ENCODE data around the gene LRP11. TPM values are rescaled to one million over a fixed set of nuclear protein-coding genes. Genes with fewer than 3 reads are reported as not detected.
"Not testable (repeated sequence)": the region's sequence is repeated elsewhere in the genome, so short reads cannot be mapped to it uniquely, and the experiment has no call there.

The LRP11 gene
- total RNA-seq, 5 donors from 2014 or later (not counting 1 experiment from before 2014, with no cell fraction given) = 2.1 to 4.3 (median 2.7) TPM; not detected in 1

GRCh38 chr6:149908480-149908879, 44.3 kb upstream of the LRP11 start:
- H3K4me3 ChIP-seq (ENCODE audit: control insufficient read depth in 1 of 2, extremely low read depth in 1 of 2, low read length in 1 of 2); H3K4me1 ChIP-seq (ENCODE audit: control insufficient read depth in 1 of 2, extremely low read depth in 1 of 2, insufficient read depth in 2 of 2, low read length in 2 of 2); H3K27ac Mint-ChIP-seq; H3K36me3 Mint-ChIP-seq; H3K4me1 Mint-ChIP-seq; DNase-seq; ATAC-seq (replicated peaks in 1 of 4); H3K27ac ChIP-seq (ENCODE audit: low read length); H3K9me3 ChIP-seq; H3K36me3 ChIP-seq (ENCODE audit: control insufficient read depth in 2 of 2, extremely low read depth in 1 of 2, insufficient read depth in 1 of 2, low read length in 1 of 2); CTCF ChIA-PET; H3K4me3 Mint-ChIP-seq: not testable (repeated sequence)
- 76% methylated on average over 3 of the region's 4 CpGs for WGBS (ENCODE audit: insufficient coverage)
- Mint-ChIP-seq H3K9me3 (peaks cover 4 to 10% (median 9%) of the 10 kb centered on the region in 3 donors), H3K27me3 (peaks cover 8 to 16% of the 10 kb centered on the region in 2 donors)
- POLR2A ChIA-PET = interaction anchor here in 1 of 2 donors (0.6 kb wide), 1 partner anchor 36 kb away, joined by 5 read pairs; no protein-coding TSS in a partner anchor
- peaks cover 0 to 46% of the 10 kb centered on the region in 2 experiments for H3K27me3 ChIP-seq (replicated peaks in 1 of 2; ENCODE audit: control insufficient read depth in 2 of 2, extremely low read depth in 1 of 2, insufficient read depth in 2 of 2, low read length in 1 of 2)

GRCh38 chr6:149907317-149907716, 43.2 kb upstream of the LRP11 start:
- Mint-ChIP-seq H3K36me3 (peaks cover 4% of the 10 kb centered on the region), H3K4me1 (no peaks in the 10 kb centered on the region), H3K27ac (no peak overlapping the region), H3K4me3 (no peak overlapping the region), H3K27me3 (peaks cover 14 to 19% of the 10 kb centered on the region in 2 donors), H3K9me3 (peaks cover 4 to 10% (median 9%) of the 10 kb centered on the region in 3 donors)
- H3K27me3 ChIP-seq (replicated peaks in 1 of 2; ENCODE audit: control insufficient read depth in 2 of 2, extremely low read depth in 1 of 2, insufficient read depth in 2 of 2, low read length in 1 of 2) = peaks cover 0 to 42% of the 10 kb centered on the region in 2 experiments
- CTCF ChIA-PET = no interaction called here
- no peak for DNase-seq
- ATAC-seq (replicated peaks in 1 of 4) = no peak
- H3K36me3 ChIP-seq (ENCODE audit: control insufficient read depth in 2 of 2, extremely low read depth in 1 of 2, insufficient read depth in 1 of 2, low read length in 1 of 2) = no peaks in the 10 kb centered on the region
- WGBS (ENCODE audit: insufficient coverage) = no CpG with 5 or more reads among the region's 2 CpGs
- H3K4me3 ChIP-seq (ENCODE audit: control insufficient read depth in 1 of 2, extremely low read depth in 1 of 2, low read length in 1 of 2) = no peak overlapping the region
- POLR2A ChIA-PET = no interaction called here
- no peaks in the 10 kb centered on the region for H3K9me3 ChIP-seq
- no peak overlapping the region for H3K27ac ChIP-seq (ENCODE audit: low read length)
- H3K4me1 ChIP-seq (ENCODE audit: control insufficient read depth in 1 of 2, extremely low read depth in 1 of 2, insufficient read depth in 2 of 2, low read length in 2 of 2) = no peaks in the 10 kb centered on the region

GRCh38 chr6:149906405-149906804, 42.2 kb upstream of the LRP11 start:
- H3K4me3 Mint-ChIP-seq = no peak overlapping the region
- CTCF ChIA-PET = no interaction called here
- no peaks in the 10 kb centered on the region for H3K4me1 ChIP-seq (ENCODE audit: control insufficient read depth in 1 of 2, extremely low read depth in 1 of 2, insufficient read depth in 2 of 2, low read length in 2 of 2)
- no peaks in the 10 kb centered on the region for H3K9me3 ChIP-seq
- DNase-seq (no peak), ATAC-seq (replicated peaks in 1 of 4) (no peak)
- no peak overlapping the region for H3K4me3 ChIP-seq (ENCODE audit: control insufficient read depth in 1 of 2, extremely low read depth in 1 of 2, low read length in 1 of 2)
- peaks cover 4% of the 10 kb centered on the region for H3K36me3 Mint-ChIP-seq
- H3K27ac ChIP-seq (ENCODE audit: low read length) = no peak overlapping the region
- peaks cover 4 to 10% (median 9%) of the 10 kb centered on the region in 3 donors for H3K9me3 Mint-ChIP-seq
- no peak overlapping the region for H3K27ac Mint-ChIP-seq
- no peaks in the 10 kb centered on the region for H3K36me3 ChIP-seq (ENCODE audit: control insufficient read depth in 2 of 2, extremely low read depth in 1 of 2, insufficient read depth in 1 of 2, low read length in 1 of 2)
- H3K27me3 ChIP-seq (replicated peaks in 1 of 2; ENCODE audit: control insufficient read depth in 2 of 2, extremely low read depth in 1 of 2, insufficient read depth in 2 of 2, low read length in 1 of 2) = peaks cover 0 to 39% of the 10 kb centered on the region in 2 experiments
- POLR2A ChIA-PET = interaction anchor here (0.5 kb wide), 3 partner anchors 185 to 895 kb away, joined by 4 to 6 read pairs (median 6); no protein-coding TSS in a partner anchor
- H3K27me3 Mint-ChIP-seq = peaks cover 14 to 19% of the 10 kb centered on the region in 2 donors
- 100% methylated on average over 3 of the region's 4 CpGs for WGBS (ENCODE audit: insufficient coverage)
- H3K4me1 Mint-ChIP-seq = no peaks in the 10 kb centered on the region

- peaks cover 0 to 42% of the 10 kb centered on the region in 2 experiments for H3K27me3 ChIP-seq (replicated peaks in 1 of 2; ENCODE audit: control insufficient read depth in 2 of 2, extremely low read depth in 1 of 2, insufficient read depth in 2 of 2, low read length in 1 of 2)
- H3K36me3 ChIP-seq (ENCODE audit: control insufficient read depth in 2 of 2, extremely low read depth in 1 of 2, insufficient read depth in 1 of 2, low read length in 1 of 2) = no peaks in the 10 kb centered on the region
- ChIA-PET POLR2A (interaction anchor here (0.5 kb wide), 3 partner anchors 185 to 895 kb away, joined by 4 to 6 read pairs (median 6); no protein-coding TSS in a partner anchor), CTCF (interaction anchor here in 1 of 2 donors (1.0 kb wide), 1 partner anchor 49 kb away, joined by 3 read pairs; no protein-coding TSS in a partner anchor)
- H3K9me3 ChIP-seq = no peaks in the 10 kb centered on the region
- DNase-seq (no peak), ATAC-seq (replicated peaks in 1 of 4) (no peak)
- H3K4me3 ChIP-seq (ENCODE audit: control insufficient read depth in 1 of 2, extremely low read depth in 1 of 2, low read length in 1 of 2) = no peak overlapping the region
- no peaks in the 10 kb centered on the region for H3K4me1 ChIP-seq (ENCODE audit: control insufficient read depth in 1 of 2, extremely low read depth in 1 of 2, insufficient read depth in 2 of 2, low read length in 2 of 2)
- 76% methylated on average over 5 of the region's 6 CpGs for WGBS (ENCODE audit: insufficient coverage)
- peaks cover 4 to 10% (median 9%) of the 10 kb centered on the region in 3 donors for H3K9me3 Mint-ChIP-seq
- H3K27me3 Mint-ChIP-seq = peaks cover 14 to 19% of the 10 kb centered on the region in 2 donors
- no peak overlapping the region for H3K4me3 Mint-ChIP-seq
- no peak overlapping the region for H3K27ac ChIP-seq (ENCODE audit: low read length)
- peaks cover 4% of the 10 kb centered on the region for H3K36me3 Mint-ChIP-seq
- H3K27ac Mint-ChIP-seq = no peak overlapping the region
- H3K4me1 Mint-ChIP-seq = no peaks in the 10 kb centered on the region
These were observed 41.8 kb upstream of the LRP11 start for GRCh38 chr6:149905911-149906371.

GRCh38 chr6:149905371-149905910, 41.3 kb upstream of the LRP11 start:
- Mint-ChIP-seq H3K4me1 (no peaks in the 10 kb centered on the region), H3K9me3 (peaks cover 4 to 10% (median 9%) of the 10 kb centered on the region in 3 donors), H3K36me3 (peaks cover 4% of the 10 kb centered on the region), H3K4me3 (no peak overlapping the region), H3K27me3 (peaks cover 9 to 16% of the 10 kb centered on the region in 2 donors), H3K27ac (no peak overlapping the region)
- CTCF ChIA-PET = interaction anchor here in 1 of 2 donors (1.0 kb wide), 1 partner anchor 49 kb away, joined by 3 read pairs; no protein-coding TSS in a partner anchor
- POLR2A ChIA-PET = no interaction called here
- no peak overlapping the region for H3K4me3 ChIP-seq (ENCODE audit: control insufficient read depth in 1 of 2, extremely low read depth in 1 of 2, low read length in 1 of 2)
- peaks cover 0 to 41% of the 10 kb centered on the region in 2 experiments for H3K27me3 ChIP-seq (replicated peaks in 1 of 2; ENCODE audit: control insufficient read depth in 2 of 2, extremely low read depth in 1 of 2, insufficient read depth in 2 of 2, low read length in 1 of 2)
- no peaks in the 10 kb centered on the region for H3K9me3 ChIP-seq
- DNase-seq = no peak
- no peak overlapping the region for H3K27ac ChIP-seq (ENCODE audit: low read length)
- 85% methylated on average over 15 of the region's 18 CpGs for WGBS (ENCODE audit: insufficient coverage)
- H3K36me3 ChIP-seq (ENCODE audit: control insufficient read depth in 2 of 2, extremely low read depth in 1 of 2, insufficient read depth in 1 of 2, low read length in 1 of 2) = no peaks in the 10 kb centered on the region
- no peaks in the 10 kb centered on the region for H3K4me1 ChIP-seq (ENCODE audit: control insufficient read depth in 1 of 2, extremely low read depth in 1 of 2, insufficient read depth in 2 of 2, low read length in 2 of 2)
- no peak for ATAC-seq (replicated peaks in 1 of 4)

- 78% methylated on average over 7 of the region's 13 CpGs for WGBS (ENCODE audit: insufficient coverage)
- peaks cover 4% of the 10 kb centered on the region for H3K36me3 Mint-ChIP-seq
- peaks cover 4 to 10% (median 9%) of the 10 kb centered on the region in 3 donors for H3K9me3 Mint-ChIP-seq
- H3K27ac Mint-ChIP-seq = no peak overlapping the region
- H3K27me3 Mint-ChIP-seq = peaks cover 7 to 10% of the 10 kb centered on the region in 2 donors
- Histone ChIP-seq H3K36me3 (ENCODE audit: control insufficient read depth in 2 of 2, extremely low read depth in 1 of 2, insufficient read depth in 1 of 2, low read length in 1 of 2) (no peaks in the 10 kb centered on the region), H3K27ac (ENCODE audit: low read length) (no peak overlapping the region), H3K27me3 (replicated peaks in 1 of 2; ENCODE audit: control insufficient read depth in 2 of 2, extremely low read depth in 1 of 2, insufficient read depth in 2 of 2, low read length in 1 of 2) (peaks cover 0 to 39% of the 10 kb centered on the region in 2 experiments), H3K4me3 (ENCODE audit: control insufficient read depth in 1 of 2, extremely low read depth in 1 of 2, low read length in 1 of 2) (no peak overlapping the region), H3K9me3 (no peaks in the 10 kb centered on the region), H3K4me1 (ENCODE audit: control insufficient read depth in 1 of 2, extremely low read depth in 1 of 2, insufficient read depth in 2 of 2, low read length in 2 of 2) (no peaks in the 10 kb centered on the region)
- DNase-seq (no peak), ATAC-seq (replicated peaks in 1 of 4) (no peak)
- no peaks in the 10 kb centered on the region for H3K4me1 Mint-ChIP-seq
- H3K4me3 Mint-ChIP-seq = no peak overlapping the region
- ChIA-PET POLR2A (no interaction called here), CTCF (interaction anchor here (0.7 to 1.0 kb wide), 2 partner anchors 48 to 902 kb away, joined by 3 read pairs; no protein-coding TSS in a partner anchor)
These were observed 40.7 kb upstream of the LRP11 start for GRCh38 chr6:149904661-149905370.

All from T-cell (primary cell).